Measurements from ENCODE around the gene ZNF284. TPM values are rescaled to one million over a fixed set of nuclear protein-coding genes. Genes with fewer than 3 reads are reported as not detected.

ZNF284 gene
- 2.7 and 4.1 TPM in 2 replicates for total RNA-seq

GRCh38 chr19:44071824-44072542 is at the start of gene ZNF284:
Gene ZNF284 (plus strand): TSS chr19:44072159. CDS start chr19:44076390, 4,231 bp downstream.

GRCh38 chr19:44025217-44025936 is 46.6 kb upstream of the ZNF284 start, which contains the start of gene ZNF222:
Gene ZNF222 (plus strand): TSS chr19:44025379. CDS start chr19:44025437, 58 bp downstream.

GRCh38 chr19:44051650-44052402 is 20.1 kb upstream of the ZNF284 start, which contains the start of gene ZNF223:
Gene ZNF223 (plus strand): TSS chr19:44052036. CDS start chr19:44055177, 3,141 bp downstream.

GRCh38 chr19:44093931-44094765 is 22.2 kb downstream of the ZNF284 start, which contains the start of gene ZNF224:
Gene ZNF224 (plus strand): TSS chr19:44094361. CDS start chr19:44097874, 3,513 bp downstream.

GRCh38 chr19:44113138-44113783 is 41.3 kb downstream of the ZNF284 start, which contains the start of gene ZNF225:
Gene ZNF225 (plus strand): TSS chr19:44113399. CDS start chr19:44115828, 2,429 bp downstream.

Other genes with a start within 250 kb of the ZNF284 start
- gene ZNF283, start 244.8 kb upstream of the ZNF284 start, total RNA-seq = 15.9 and 16.0 TPM in 2 replicates
- gene ZNF404, start 188.2 kb upstream of the ZNF284 start, total RNA-seq = 4.3 and 4.9 TPM in 2 replicates
- 14.9 and 22.0 TPM in 2 replicates for gene ZNF45, start 136.9 kb upstream of the ZNF284 start, total RNA-seq
- gene ZNF221, start 120.9 kb upstream of the ZNF284 start, total RNA-seq = 10.0 and 13.0 TPM in 2 replicates
- gene ZNF155, start 88.0 kb upstream of the ZNF284 start, total RNA-seq = 7.5 and 8.5 TPM in 2 replicates
- gene ZNF230, start 69.2 kb upstream of the ZNF284 start, total RNA-seq = 2.9 and 3.5 TPM in 2 replicates
- gene ZNF222, start 46.8 kb upstream of the ZNF284 start, total RNA-seq = 4.2 TPM in 2 replicates
- 4.9 and 5.1 TPM in 2 replicates for gene ZNF223, start 20.1 kb upstream of the ZNF284 start, total RNA-seq
- 24.0 and 28.7 TPM in 2 replicates for gene ZNF224, start 22.2 kb downstream of the ZNF284 start, total RNA-seq
- gene ZNF225, start 41.2 kb downstream of the ZNF284 start, total RNA-seq = 5.6 and 7.4 TPM in 2 replicates
- 14.2 and 14.3 TPM in 2 replicates for gene ZNF234, start 69.4 kb downstream of the ZNF284 start, total RNA-seq
- gene ZNF226, start 92.9 kb downstream of the ZNF284 start, total RNA-seq = 12.7 and 21.4 TPM in 2 replicates
- 18.6 and 19.0 TPM in 2 replicates for gene ZNF227, start 140.4 kb downstream of the ZNF284 start, total RNA-seq
- 1.4 and 1.5 TPM in 2 replicates for gene ZNF233, start 187.7 kb downstream of the ZNF284 start, total RNA-seq
- gene ZNF235, start 232.9 kb downstream of the ZNF284 start, total RNA-seq = 4.7 and 5.0 TPM in 2 replicates